Measurements from ENCODE around the gene TMEM132D.
"Not testable (repeated sequence)": the region's sequence is repeated elsewhere in the genome, so short reads cannot be mapped to it uniquely, and the experiment has no call there.

TMEM132D gene

GRCh38 chr12:129213551-129213950 lies 690.3 kb downstream of the TMEM132D start:
- no peak for DNase-seq

- DNase-seq: no peak
Observed at GRCh38 chr12:129211862-129212630, 691.8 kb downstream of the TMEM132D start.

- no peak for DNase-seq
Observed at GRCh38 chr12:129208566-129208965, 695.3 kb downstream of the TMEM132D start.

- DNase-seq: no peak
Observed at GRCh38 chr12:129207084-129207483, 696.7 kb downstream of the TMEM132D start.

- no peak for DNase-seq
Observed at GRCh38 chr12:129203456-129203855, 700.4 kb downstream of the TMEM132D start.

- no peak for DNase-seq
Observed at GRCh38 chr12:129202109-129202814, 701.6 kb downstream of the TMEM132D start.

GRCh38 chr12:129201029-129201428 lies 702.8 kb downstream of the TMEM132D start:
- no peak for DNase-seq

GRCh38 chr12:129200576-129200975 lies 703.2 kb downstream of the TMEM132D start:
- DNase-seq: no peak

GRCh38 chr12:129196927-129197326 lies 706.9 kb downstream of the TMEM132D start:
- DNase-seq: no peak

GRCh38 chr12:129195081-129195480 lies 708.7 kb downstream of the TMEM132D start:
- no peak for DNase-seq

- DNase-seq: no peak
Observed at GRCh38 chr12:129193263-129193871, 710.5 kb downstream of the TMEM132D start.

- DNase-seq: no peak
Observed at GRCh38 chr12:129190827-129191226, 713.0 kb downstream of the TMEM132D start.

- not testable (repeated sequence) for DNase-seq
Observed at GRCh38 chr12:129189879-129190278, 713.9 kb downstream of the TMEM132D start.

GRCh38 chr12:129186952-129187351 lies 716.9 kb downstream of the TMEM132D start:
- no peak for DNase-seq

- no peak for DNase-seq
Observed at GRCh38 chr12:129185855-129186254, 718.0 kb downstream of the TMEM132D start.

- DNase-seq: no peak
Observed at GRCh38 chr12:129184127-129184928, 719.5 kb downstream of the TMEM132D start.

GRCh38 chr12:129179941-129180553 lies 723.8 kb downstream of the TMEM132D start:
- no peak for DNase-seq

GRCh38 chr12:129169928-129170327 lies 733.9 kb downstream of the TMEM132D start:
- no peak for DNase-seq

GRCh38 chr12:129163861-129164260 lies 740.0 kb downstream of the TMEM132D start:
- DNase-seq: no peak

GRCh38 chr12:129163461-129163860 lies 740.4 kb downstream of the TMEM132D start:
- DNase-seq: no peak

- DNase-seq: no peak
Observed at GRCh38 chr12:129162805-129163204, 741.0 kb downstream of the TMEM132D start.

GRCh38 chr12:129161511-129161910 lies 742.3 kb downstream of the TMEM132D start:
- DNase-seq: no peak
